HuH-7.5 (cell line): ENCODE measurements around the gene CACNA1H.
"Not testable (repeated sequence)": the region's sequence is repeated elsewhere in the genome, so short reads cannot be mapped to it uniquely, and the experiment has no call there.

Experiments
- DNase-seq: peaks from one replicate; pipeline ENCODE4 v3.0.0; 2011; ENCODE audit warnings: low spot score

CACNA1H gene

DNA sequence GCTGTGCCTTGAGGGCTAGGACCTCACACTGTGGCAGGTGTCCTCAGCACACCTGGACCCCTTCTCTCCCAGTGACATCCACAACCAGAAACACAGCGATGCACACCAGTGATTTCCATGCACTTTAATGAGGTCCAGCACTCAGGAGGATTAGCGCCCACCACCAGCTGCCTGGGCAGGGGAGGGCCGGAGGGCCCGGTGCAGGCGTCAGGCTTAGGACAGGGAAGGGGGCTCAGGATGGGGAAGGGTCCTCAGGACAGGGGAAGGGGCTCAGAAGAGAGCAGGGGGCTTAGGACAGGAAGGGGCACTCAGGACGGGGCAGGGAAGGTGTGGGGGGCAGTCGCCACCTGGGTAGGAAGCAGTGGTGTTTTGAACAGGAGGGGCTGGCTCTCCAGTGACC lies 75.3 kb downstream of the CACNA1H start:
- not testable (repeated sequence) for DNase-seq

DNA sequence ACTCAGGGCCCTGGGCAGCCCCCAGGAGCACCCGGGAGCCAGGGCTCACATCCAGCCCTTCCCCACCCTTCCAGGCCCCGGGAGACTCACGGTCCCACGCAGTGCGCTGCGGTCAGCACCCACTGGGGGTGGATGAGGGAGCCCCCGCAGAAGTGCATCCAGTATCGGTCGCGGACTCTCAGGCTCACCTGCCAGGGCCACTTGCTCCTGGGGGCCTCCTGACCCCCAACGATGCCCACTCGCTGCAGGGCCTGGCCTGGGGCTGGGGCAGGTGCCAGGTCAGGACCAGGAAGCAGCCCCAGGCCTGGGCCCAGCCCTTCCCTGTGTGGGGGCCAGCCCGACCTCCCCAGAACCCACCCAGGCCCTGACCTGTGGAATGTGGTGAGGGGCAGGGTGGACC lies 76.6 kb downstream of the CACNA1H start:
- DNase-seq = not testable (repeated sequence)

DNA sequence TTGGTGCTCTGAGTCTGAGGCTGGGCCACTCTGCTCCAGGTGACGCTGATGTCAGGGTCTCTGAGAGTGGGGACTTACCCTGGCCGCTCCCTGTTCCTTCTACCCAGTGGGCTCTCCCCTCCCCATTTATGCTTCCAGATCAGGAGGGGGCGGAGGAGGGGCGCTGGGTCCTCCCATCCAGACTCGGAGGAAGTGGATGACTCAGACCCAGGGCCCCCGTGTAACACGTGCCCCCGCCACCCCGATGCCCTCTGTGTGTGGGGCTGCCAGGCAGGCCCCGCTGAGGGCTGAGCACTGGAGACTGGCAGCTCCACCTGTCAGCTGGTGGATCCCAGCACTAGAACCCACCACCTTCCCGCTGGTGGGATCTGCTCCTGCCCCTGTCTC lies 77.2 kb downstream of the CACNA1H start, which contains the start of gene TPSB2:
Gene TPSB2, minus strand, starts transcription at position 101 of the 387 bp plus-strand sequence. CDS start 233 bp downstream, outside the sequence.
- DNase-seq = not testable (repeated sequence)

DNA sequence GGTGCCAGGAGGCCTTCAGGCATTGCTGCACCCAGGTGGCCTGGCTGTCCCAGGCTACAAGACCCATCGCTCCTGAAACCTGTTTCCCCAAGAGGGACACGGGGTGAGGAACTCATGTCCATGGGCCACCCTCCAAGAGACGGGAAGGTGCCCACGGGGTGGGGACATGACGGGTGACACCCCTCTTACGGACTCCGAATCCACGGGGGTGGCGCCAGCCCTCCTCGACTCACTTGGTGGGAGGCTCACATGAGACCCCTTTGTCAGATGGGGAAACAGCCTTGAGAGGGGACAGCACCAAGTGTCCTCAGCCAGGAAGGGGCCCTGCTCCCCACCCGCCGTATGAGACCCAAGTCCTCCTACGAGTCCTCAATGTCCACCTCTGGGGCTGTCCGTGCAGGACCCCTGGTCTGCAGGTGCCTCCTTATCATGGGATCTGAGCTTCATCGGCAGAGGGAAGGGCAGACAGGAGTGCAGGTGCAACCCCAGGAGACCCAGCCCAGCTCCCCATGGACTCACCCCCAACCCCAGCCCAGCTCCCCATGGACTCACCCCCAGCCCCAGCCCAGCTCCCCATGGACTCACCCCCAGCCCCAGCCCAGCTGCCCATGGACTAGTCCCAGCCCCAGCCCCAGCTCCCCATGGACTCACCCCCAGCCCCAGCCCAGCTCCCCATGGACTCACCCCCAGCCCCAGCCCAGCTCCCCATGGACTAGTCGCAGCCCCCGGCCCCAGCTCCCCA lies 77.7 kb downstream of the CACNA1H start:
- DNase-seq = not testable (repeated sequence)

DNA sequence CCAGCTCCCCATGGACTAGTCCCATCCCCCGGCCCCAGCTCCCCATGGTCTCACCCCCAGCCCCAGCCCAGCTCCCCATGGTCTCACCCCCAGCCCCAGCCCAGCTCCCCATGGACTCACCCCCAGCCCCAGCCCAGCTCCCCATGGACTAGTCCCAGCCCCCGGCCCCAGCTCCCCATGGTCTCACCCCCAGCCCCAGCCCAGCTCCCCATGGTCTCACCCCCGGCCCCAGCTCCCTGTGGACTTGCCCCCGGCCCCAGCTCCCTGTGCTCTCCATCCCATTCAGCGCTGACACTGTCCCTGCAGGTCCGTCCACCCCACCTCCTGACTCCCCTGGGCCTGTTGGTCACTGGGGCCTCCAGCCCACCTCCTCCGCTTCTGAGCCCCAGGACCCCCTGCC lies 78.4 kb downstream of the CACNA1H start:
- not testable (repeated sequence) for DNase-seq

DNA sequence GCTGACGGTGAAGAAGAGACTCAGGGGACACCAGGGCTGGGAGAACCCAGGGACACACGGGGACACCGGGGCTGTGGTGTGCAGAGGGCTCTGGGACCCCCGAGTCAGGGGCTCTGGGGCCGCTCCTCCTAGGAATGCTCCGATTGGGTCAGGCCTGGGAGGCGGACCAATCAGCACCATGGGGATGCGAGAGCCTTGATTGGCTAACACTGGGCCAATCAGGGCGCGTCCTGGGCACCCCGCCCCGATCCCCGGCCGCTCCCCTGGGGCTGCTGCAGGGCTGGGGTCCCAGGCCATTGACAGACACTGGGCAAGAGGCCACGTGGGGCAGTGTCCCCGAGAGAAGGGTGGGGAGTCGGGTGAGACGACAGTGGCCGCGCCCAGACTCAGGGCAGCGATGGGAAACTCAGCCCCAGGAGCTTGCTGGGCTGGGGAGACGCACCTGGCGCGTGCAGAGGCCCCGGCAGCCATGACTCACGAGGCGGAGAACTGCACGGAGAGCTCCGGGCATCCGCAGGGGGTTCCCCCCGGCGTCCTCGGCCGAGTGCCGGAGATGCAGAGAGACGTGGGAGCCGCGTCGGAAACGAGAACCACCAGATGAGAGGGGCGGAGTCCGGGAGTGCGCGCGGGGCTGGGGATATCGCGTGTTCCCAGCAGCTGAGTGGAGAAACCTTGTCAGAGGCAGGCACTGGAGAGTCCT lies 79.3 kb downstream of the CACNA1H start:
- not testable (repeated sequence) for DNase-seq

DNA sequence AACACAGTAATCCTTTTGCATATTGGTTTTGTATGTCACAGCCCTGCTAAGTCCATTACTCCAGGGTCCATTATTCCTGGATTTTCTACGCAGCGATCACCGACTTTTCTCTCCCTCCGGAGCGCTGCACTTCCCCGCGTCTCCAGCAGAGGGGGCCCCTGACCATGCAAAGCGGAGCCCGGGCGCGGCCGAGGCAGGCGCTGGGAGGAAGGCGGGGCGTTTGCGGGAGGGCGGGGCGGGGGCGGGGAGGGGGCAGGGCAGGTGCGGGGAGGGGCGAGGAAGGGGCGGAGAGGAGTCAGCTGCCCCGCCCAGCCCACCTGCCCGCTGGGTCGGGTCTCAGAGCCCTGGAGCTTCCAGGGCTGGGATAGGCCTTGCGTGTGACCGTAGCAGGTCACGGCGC lies 83.8 kb downstream of the CACNA1H start:
- not testable (repeated sequence) for DNase-seq

DNA sequence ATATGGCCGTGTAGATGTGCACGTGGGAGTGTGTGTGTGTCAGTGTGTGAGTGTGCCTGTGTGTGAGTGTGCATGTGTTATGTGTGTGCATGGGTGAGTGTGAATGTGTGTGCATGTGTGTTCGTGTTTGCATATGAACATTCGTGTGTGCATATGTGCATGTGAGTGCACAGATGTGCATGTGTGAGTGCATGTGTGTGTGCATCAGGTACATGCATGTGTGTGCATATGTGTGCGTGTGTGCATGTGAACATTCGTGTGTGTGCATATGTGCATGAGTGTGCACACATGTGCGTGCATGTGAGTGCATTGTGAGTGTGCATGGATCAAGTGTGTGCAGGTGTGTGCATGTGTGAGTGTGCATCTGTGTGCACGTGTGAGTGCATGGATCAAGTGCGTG lies 85.1 kb downstream of the CACNA1H start:
- no peak for DNase-seq

DNA sequence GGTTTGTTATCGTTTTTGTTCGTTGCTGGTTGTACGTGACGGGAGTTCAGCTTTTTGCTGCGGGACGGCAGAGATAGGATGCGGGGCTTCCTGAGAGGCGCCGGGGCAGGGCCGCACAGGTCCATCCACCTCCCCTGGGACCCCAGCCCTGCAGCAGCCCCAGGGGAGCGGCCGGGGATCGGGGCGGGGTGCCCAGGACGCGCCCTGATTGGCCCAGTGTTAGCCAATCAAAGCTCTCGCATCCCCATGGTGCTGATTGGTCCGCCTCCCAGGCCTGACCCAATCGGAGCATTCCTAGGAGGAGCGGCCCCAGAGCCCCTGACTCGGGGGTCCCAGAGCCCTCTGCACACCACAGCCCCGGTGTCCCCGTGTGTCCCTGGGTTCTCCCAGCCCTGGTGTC lies 86.0 kb downstream of the CACNA1H start:
- not testable (repeated sequence) for DNase-seq

DNA sequence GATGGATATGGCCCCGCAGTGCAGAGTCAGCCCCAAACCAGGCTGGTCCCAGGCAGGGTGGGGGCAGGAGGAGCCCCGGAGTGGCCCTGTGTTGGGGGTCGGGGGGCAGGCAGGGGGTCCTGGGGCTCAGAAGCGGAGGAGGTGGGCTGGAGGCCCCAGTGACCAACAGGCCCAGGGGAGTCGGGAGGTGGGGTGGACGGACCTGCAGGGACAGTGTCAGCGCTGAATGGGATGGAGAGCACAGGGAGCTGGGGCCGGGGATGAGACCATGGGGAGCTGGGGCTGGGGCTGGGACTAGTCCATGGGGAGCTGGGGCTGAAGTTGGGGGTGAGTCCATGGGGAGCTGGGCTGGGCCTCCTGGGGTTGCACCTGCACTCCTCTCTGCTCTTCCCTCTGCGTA lies 86.7 kb downstream of the CACNA1H start:
- DNase-seq = not testable (repeated sequence)

DNA sequence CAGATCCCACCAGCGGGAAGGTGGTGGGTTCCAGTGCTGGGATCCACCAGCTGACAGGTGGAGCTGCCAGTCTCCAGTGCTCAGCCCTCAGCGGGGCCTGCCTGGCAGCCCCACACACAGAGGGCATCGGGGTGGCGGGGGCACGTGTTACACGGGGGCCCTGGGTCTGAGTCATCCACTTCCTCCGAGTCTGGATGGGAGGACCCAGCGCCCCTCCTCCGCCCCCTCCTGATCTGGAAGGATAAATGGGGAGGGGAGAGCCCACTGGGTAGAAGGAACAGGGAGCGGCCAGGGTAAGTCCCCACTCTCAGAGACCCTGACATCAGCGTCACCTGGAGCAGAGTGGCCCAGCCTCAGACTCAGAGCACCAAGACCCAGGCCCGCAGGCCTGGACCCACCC lies 87.5 kb downstream of the CACNA1H start, which contains the start of gene TPSAB1:
Gene TPSAB1, plus strand, starts transcription at position 270 of the 400 bp plus-strand sequence. CDS start 234 bp downstream, outside the sequence.
- not testable (repeated sequence) for DNase-seq

DNA sequence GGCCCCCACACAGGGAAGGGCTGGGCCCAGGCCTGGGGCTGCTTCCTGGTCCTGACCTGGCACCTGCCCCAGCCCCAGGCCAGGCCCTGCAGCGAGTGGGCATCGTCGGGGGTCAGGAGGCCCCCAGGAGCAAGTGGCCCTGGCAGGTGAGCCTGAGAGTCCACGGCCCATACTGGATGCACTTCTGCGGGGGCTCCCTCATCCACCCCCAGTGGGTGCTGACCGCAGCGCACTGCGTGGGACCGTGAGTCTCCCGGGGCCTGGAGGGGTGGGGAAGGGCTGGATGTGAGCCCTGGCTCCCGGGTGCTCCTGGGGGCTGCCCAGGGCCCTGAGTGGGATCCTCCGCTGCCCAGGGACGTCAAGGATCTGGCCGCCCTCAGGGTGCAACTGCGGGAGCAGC lies 88.2 kb downstream of the CACNA1H start:
- DNase-seq = not testable (repeated sequence)

DNA sequence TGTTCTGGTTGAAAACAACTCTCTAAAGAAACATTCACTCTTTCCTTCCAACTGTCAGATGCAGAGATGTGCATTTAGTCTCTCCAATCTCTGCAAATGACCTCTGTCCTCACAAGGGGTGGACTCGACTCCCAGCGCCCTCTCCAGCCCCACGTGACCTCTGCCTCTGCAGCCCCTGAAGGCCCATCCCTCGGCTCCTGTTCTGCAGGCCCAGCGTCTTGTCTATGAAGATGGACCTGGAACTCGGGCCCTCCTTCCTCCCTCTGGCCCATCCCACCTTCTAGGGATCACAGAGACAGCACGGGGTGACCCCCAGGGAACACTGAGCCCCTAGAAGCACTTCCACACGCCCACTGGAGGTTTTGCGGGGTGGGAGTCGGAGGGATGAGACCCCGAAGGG lies 90.5 kb downstream of the CACNA1H start:
- DNase-seq = not testable (repeated sequence)

DNA sequence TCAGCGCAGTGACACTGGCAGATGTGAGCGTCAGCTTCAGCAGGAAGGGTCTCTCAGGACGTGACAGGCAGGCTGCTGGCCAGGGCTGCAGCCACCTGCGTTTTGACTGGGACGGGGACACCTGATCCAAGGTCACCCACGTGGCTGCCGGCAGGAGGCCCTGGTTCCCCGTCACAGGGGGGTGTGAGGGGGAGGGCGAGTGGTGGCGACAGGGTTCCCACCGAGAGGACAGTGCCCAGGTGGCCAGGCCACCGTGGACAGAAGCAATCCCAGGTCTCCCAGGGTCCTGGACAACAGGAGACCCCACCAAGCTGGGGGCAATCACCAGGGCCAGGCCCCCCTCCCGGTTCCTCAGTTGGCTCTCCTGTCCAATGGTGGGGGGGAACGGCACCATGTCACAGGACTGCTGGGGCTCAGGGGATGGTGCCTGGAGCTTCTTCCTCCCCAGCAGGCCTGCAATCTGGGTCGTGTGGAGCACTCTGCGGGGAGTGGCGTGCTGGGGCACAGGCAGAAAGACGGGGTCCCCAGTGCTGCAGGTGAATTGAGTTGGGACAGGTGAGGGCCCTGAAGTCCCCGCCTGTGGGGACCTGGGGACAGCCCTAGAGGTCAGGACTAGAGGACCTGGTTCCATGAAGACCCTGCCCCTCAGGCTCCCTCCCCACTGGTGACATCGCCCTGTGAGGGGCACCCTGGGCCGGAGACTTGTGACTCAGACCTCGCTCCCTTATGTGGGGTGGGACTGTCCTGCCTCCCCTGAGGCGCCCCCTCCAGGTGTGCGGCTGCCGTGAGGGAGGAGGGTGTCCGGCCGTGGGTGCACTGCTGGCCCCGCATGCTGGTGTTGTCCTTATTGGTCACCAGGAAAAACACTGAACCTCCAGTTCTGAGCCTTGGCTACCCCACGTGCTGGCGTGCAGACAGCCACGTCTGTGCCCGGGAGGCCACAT lies 91.3 kb downstream of the CACNA1H start:
- not testable (repeated sequence) for DNase-seq

DNA sequence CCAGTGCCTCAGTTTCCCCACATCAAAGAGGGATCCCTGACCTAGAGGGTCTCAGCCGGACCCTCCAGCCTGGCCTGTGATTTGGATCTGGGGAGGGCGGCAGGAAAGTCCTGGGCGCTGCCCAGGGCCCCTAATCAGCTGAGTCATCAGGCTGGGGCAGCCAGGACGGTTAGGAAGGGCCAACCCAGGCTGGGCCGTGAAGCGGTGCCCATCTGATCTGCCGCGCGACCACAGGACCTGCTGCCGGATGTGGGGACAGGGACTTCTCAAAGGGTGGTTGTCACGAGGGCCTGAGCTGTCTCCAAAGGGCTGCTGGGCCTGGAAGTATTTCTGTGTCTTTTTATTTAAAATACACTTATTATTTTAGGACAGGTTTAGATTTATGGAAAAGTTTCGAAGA lies 92.0 kb downstream of the CACNA1H start:
- DNase-seq = no peak

DNA sequence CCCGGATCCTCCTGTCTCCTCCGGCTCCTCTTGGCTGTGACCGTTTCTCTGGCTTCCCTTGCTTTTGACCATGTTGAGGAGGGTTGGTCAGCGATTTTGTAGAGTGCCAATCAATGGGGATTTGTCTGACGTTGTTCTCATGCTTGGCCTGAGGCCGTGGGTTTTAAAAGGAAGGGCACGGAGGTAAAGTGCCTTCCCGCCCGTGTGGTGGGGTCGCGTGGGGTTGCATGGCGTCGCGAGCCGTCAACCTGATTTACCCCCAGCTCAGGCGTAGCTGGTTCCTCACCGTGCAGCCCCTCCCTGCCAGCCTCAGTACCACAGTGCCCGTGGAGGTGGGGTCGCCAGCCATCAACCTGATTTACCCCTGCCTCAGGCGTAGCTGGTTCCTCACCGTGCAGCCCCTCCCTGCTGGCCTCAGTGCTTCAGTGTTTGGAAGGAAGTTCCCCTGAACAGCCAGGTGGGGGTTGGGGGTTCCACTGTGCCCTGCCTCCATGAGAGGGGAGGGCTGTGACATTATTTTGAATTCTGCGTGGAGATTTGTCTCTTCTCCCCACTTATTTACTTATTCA lies 92.6 kb downstream of the CACNA1H start:
- peak; percentile 1 for DNase-seq

DNA sequence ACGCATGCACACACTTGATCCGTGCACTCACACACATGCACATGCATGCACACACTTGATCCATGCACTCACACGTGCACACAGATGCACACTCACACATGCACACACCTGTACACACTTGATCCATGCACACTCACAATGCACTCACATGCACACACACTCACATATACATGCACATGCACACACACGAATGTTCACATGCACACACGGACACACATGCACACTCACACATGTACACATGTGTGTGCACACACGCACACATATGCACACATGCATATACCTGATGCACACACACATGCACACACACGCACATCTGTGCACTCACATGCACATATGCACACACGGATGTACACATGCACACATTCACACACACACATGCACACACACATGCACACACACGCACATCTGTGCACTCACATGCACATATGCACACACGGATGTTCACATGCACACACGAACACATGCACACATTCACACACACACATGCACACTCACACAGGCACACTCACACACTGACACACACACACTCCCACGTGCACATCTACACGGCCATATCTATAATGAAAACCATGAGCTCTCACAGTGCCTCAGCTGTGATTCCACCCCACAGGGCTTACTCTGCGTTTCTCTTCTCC lies 95.1 kb downstream of the CACNA1H start:
- DNase-seq = not testable (repeated sequence)

DNA sequence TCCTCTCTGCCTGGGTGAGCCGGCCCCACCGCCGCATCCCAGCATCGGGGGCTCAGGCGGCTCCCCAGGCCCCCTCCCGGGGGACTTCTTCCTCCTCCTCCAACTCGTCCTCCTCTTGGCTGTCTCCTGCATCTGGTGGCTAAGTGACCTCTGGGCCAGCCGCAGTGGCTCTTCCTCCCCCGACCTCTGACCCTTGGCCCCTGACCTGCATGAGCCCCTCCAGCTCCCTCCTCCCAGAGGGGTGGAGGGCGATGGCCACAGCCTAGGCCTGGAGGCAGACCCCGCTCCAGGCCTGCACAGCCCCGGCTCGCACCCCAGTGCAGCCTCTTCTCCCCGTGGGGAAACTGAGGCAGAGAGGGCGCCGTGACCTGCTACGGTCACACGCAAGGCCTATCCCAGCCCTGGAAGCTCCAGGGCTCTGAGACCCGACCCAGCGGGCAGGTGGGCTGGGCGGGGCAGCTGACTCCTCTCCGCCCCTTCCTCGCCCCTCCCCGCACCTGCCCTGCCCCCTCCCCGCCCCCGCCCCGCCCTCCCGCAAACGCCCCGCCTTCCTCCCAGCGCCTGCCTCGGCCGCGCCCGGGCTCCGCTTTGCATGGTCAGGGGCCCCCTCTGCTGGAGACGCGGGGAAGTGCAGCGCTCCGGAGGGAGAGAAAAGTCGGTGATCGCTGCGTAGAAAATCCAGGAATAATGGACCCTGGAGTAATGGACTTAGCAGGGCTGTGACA lies 96.3 kb downstream of the CACNA1H start:
- not testable (repeated sequence) for DNase-seq

DNA sequence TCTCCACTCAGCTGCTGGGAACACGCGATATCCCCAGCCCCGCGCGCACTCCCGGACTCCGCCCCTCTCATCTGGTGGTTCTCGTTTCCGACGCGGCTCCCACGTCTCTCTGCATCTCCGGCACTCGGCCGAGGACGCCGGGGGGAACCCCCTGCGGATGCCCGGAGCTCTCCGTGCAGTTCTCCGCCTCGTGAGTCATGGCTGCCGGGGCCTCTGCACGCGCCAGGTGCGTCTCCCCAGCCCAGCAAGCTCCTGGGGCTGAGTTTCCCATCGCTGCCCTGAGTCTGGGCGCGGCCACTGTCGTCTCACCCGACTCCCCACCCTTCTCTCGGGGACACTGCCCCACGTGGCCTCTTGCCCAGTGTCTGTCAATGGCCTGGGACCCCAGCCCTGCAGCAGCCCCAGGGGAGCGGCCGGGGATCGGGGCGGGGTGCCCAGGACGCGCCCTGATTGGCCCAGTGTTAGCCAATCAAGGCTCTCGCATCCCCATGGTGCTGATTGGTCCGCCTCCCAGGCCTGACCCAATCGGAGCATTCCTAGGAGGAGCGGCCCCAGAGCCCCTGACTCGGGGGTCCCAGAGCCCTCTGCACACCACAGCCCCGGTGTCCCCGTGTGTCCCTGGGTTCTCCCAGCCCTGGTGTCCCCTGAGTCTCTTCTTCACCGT lies 100.9 kb downstream of the CACNA1H start:
- DNase-seq = not testable (repeated sequence)

DNA sequence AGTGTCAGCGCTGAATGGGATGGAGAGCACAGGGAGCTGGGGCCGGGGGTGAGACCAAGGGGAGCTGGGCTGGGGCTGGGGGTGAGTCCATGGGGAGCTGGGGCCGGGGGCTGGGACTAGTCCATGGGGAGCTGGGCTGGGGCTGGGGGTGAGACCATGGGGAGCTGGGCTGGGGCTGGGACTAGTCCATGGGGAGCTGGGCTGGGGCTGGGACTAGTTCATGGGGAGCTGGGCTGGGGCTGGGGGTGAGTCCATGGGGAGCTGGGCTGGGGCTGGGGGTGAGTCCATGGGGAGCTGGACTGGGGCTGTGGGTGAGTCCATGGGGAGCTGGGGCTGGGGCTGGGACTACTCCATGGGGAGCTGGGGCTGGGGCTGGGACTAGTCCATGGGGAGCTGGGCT lies 101.9 kb downstream of the CACNA1H start:
- not testable (repeated sequence) for DNase-seq
